Suprapubic skin (tissue), 4 donors: ENCODE data around the gene IMPG2. TPM values are rescaled to one million over a fixed set of nuclear protein-coding genes. Genes with fewer than 3 reads are reported as not detected.

Source experiments
- DNase-seq, 2 donors: peaks; one replicate each; pipeline ENCODE4 v3.0.0-alpha.2; 2019; ENCODE audit warnings: low spot score in 2 of 2
- H3K27ac ChIP-seq: fragments of 200-600 bp; sonication (generic); one replicate; pipeline ENCODE4 v1.5.1; 2019
- H3K27me3 ChIP-seq: fragments of 200-600 bp; sonication (generic); one replicate; pipeline ENCODE4 v1.5.1; 2019
- H3K36me3 ChIP-seq: fragments of 200-600 bp; sonication (generic); one replicate; pipeline ENCODE4 v1.5.1; 2019
- H3K4me1 ChIP-seq: fragments of 200-600 bp; sonication (generic); one replicate; pipeline ENCODE4 v1.5.1; 2019
- H3K4me3 ChIP-seq: fragments of 200-600 bp; sonication (generic); one replicate; pipeline ENCODE4 v1.5.1; 2019; ENCODE audit warnings: mild to moderate bottlenecking
- H3K9me3 ChIP-seq: fragments of 200-600 bp; sonication (generic); one replicate; pipeline ENCODE4 v1.5.1; 2019
- EP300 ChIP-seq: sonication (generic); formaldehyde crosslinking; IDR thresholded peaks from one replicate; pipeline ENCODE4 v1.6.1; 2017; ENCODE audit warnings: antibody characterized with exemption
- POLR2A ChIP-seq, 2 donors: fragments of 450-650 bp; IDR thresholded peaks; one replicate each; pipeline ENCODE4 v1.6.1; 2017; ENCODE audit warnings: antibody characterized with exemption in 2 of 2, mild to moderate bottlenecking in 2 of 2, moderate library complexity in 2 of 2
- POLR2AphosphoS5 ChIP-seq, 3 donors: sonication (generic); formaldehyde crosslinking; IDR thresholded peaks; one replicate each; pipeline ENCODE4 v1.6.1; 2017; ENCODE audit warnings: antibody characterized with exemption in 3 of 3
- WGBS: methylation state at CpG from one replicate; pipeline ENCODE4 v1.1.5; 2018; 5-methylcytosine and 5-hydroxymethylcytosine counted together
- total RNA-seq, 4 donors: library from RNA; depleted of rRNA; stranded (reverse); fragments of >200 nt; gene quantifications; one replicate each; pipeline ENCODE4 v1.1.0, GENCODE V29; 2016
- TF ChIP-seq, protein P1 (sequence below), 2 donors: fragments of 200-600 bp in 1 of 2; fragments of 450-650 bp in 1 of 2; sonication (generic) in 1 of 2; IDR thresholded peaks; one replicate each; pipeline ENCODE4 v1.5.1; 2016 to 2019; ENCODE audit warnings: antibody characterized with exemption in 2 of 2, mild to moderate bottlenecking in 1 of 2, moderate library complexity in 1 of 2

Gene IMPG2
- total RNA-seq, 4 donors from 2014 or later = 0.04 to 0.24 (median 0.12) TPM

GRCh38 chr3:101252945-101253344 is 67.4 kb downstream of the IMPG2 start:
- Histone ChIP-seq H3K27me3 (no peaks in the 10 kb centered on the region), H3K4me3 (no peak overlapping the region), H3K36me3 (no peaks in the 10 kb centered on the region), H3K4me1 (no peaks in the 10 kb centered on the region), H3K9me3 (no peaks in the 10 kb centered on the region), H3K27ac (no peak overlapping the region)
- no peak for DNase-seq
- TF ChIP-seq EP300 (no peak), POLR2AphosphoS5 (IDR thresholded peaks at IDR 0.05) (no peak), POLR2A (IDR thresholded peaks at IDR 0.05) (no peak)
- TF ChIP-seq, protein P1, sequence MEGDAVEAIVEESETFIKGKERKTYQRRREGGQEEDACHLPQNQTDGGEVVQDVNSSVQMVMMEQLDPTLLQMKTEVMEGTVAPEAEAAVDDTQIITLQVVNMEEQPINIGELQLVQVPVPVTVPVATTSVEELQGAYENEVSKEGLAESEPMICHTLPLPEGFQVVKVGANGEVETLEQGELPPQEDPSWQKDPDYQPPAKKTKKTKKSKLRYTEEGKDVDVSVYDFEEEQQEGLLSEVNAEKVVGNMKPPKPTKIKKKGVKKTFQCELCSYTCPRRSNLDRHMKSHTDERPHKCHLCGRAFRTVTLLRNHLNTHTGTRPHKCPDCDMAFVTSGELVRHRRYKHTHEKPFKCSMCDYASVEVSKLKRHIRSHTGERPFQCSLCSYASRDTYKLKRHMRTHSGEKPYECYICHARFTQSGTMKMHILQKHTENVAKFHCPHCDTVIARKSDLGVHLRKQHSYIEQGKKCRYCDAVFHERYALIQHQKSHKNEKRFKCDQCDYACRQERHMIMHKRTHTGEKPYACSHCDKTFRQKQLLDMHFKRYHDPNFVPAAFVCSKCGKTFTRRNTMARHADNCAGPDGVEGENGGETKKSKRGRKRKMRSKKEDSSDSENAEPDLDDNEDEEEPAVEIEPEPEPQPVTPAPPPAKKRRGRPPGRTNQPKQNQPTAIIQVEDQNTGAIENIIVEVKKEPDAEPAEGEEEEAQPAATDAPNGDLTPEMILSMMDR (IDR thresholded peaks at IDR 0.05) = no peak
- 96% methylated on average over 2 of the region's 2 CpGs for WGBS

DNA sequence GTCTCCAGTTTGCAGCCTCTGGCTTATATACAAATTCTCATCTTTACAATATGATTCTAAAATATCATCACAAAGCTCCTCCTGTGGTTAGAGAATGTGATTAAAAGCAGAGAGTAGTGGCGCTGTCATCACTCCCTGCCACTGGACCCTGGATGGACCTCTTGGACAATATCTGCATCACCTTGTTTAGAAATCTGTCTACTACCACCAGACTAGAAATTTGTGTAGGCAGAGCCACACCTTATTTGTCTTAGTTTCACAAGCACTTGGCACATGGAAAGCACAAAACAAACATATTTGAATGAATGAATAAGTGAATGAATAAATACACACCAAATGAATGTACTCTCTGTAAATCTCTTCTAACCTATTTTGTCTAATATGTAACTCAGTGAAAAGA is 68.1 kb downstream of the IMPG2 start:
- TF ChIP-seq POLR2A (IDR thresholded peaks at IDR 0.05) (no peak), EP300 (no peak), POLR2AphosphoS5 (IDR thresholded peaks at IDR 0.05) (no peak)
- TF ChIP-seq, protein P1 (IDR thresholded peaks at IDR 0.05) = no peak
- H3K36me3 ChIP-seq = no peaks in the 10 kb centered on the region
- 100% methylated on average over 1 of the region's 1 CpG for WGBS
- no peak overlapping the region for H3K27ac ChIP-seq
- H3K27me3 ChIP-seq = no peaks in the 10 kb centered on the region
- no peaks in the 10 kb centered on the region for H3K4me1 ChIP-seq
- H3K9me3 ChIP-seq = no peaks in the 10 kb centered on the region
- no peak overlapping the region for H3K4me3 ChIP-seq
- no peak for DNase-seq

- no peaks in the 10 kb centered on the region for H3K4me1 ChIP-seq
- no peaks in the 10 kb centered on the region for H3K36me3 ChIP-seq
- DNase-seq = no peak
- TF ChIP-seq POLR2A (IDR thresholded peaks at IDR 0.05) (no peak), EP300 (no peak), POLR2AphosphoS5 (IDR thresholded peaks at IDR 0.05) (no peak)
- TF ChIP-seq, protein P1 (IDR thresholded peaks at IDR 0.05) = no peak
- no peak overlapping the region for H3K4me3 ChIP-seq
- no peak overlapping the region for H3K27ac ChIP-seq
- 95% methylated on average over 2 of the region's 2 CpGs for WGBS
- H3K27me3 ChIP-seq = no peaks in the 10 kb centered on the region
- H3K9me3 ChIP-seq = no peaks in the 10 kb centered on the region
These were observed 68.9 kb downstream of the IMPG2 start for GRCh38 chr3:101251441-101251840.

DNA sequence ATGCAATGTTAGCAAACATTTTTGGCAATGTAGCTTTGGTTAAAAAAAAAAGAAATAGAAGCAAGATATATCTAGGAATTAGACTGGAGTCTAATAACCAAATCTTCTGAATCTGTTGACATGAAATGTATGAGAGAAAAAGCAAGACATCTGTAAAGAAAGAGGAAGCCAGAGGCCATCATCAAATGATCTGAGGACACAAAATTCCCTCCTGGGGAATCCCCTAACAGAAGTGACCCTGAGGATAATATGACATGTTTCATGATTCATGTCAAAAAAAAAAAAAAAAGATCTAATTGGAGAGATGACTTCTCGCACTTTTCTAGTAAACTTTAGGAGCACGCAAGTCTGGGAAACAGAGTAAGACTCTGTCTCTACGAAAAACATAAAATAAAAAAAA is 70.9 kb downstream of the IMPG2 start:
- H3K27ac ChIP-seq = no peak overlapping the region
- TF ChIP-seq, protein P1 (IDR thresholded peaks at IDR 0.05) = no peak
- TF ChIP-seq POLR2A (IDR thresholded peaks at IDR 0.05) = no peak
- TF ChIP-seq EP300 = no peak
- TF ChIP-seq POLR2AphosphoS5 (IDR thresholded peaks at IDR 0.05) = no peak
- no peaks in the 10 kb centered on the region for H3K36me3 ChIP-seq
- no peaks in the 10 kb centered on the region for H3K9me3 ChIP-seq
- DNase-seq = no peak
- no peaks in the 10 kb centered on the region for H3K27me3 ChIP-seq
- 73% methylated on average over 3 of the region's 3 CpGs for WGBS
- H3K4me3 ChIP-seq = no peak overlapping the region
- no peaks in the 10 kb centered on the region for H3K4me1 ChIP-seq

- 74% methylated on average over 2 of the region's 2 CpGs for WGBS
- H3K4me1 ChIP-seq = no peaks in the 10 kb centered on the region
- no peak overlapping the region for H3K27ac ChIP-seq
- H3K9me3 ChIP-seq = no peaks in the 10 kb centered on the region
- no peaks in the 10 kb centered on the region for H3K27me3 ChIP-seq
- TF ChIP-seq, protein P1 (IDR thresholded peaks at IDR 0.05) = no peak
- TF ChIP-seq POLR2A (IDR thresholded peaks at IDR 0.05) = no peak
- no peak for TF ChIP-seq EP300
- no peak for TF ChIP-seq POLR2AphosphoS5 (IDR thresholded peaks at IDR 0.05)
- H3K36me3 ChIP-seq = no peaks in the 10 kb centered on the region
- H3K4me3 ChIP-seq = no peak overlapping the region
- DNase-seq = no peak
These were observed 71.6 kb downstream of the IMPG2 start for GRCh38 chr3:101248736-101249135.
